ENCODE results near the gene RUNX1.

The RUNX1 gene

GRCh38 chr21:34836933-34837505, 212.1 kb downstream of the RUNX1 start:
- in situ Hi-C loops (cut with HindIII; ENCODE audit: low pct_ligation_motif_present, low pct_unique_long_range_greater_than_20kb, low sequenced_read_pairs): no loop called here
- DNase-seq: no peak

- in situ Hi-C loops (cut with HindIII; ENCODE audit: low pct_ligation_motif_present, low pct_unique_long_range_greater_than_20kb, low sequenced_read_pairs): no loop called here
Measured at GRCh38 chr21:34836103-34836932, 212.8 kb downstream of the RUNX1 start.

GRCh38 chr21:34835526-34835925, 213.6 kb downstream of the RUNX1 start:
- no peak for DNase-seq
- in situ Hi-C loops (cut with HindIII; ENCODE audit: low pct_ligation_motif_present, low pct_unique_long_range_greater_than_20kb, low sequenced_read_pairs): no loop called here

More at GRCh38 chr21:34836103-34836932, 212.8 kb downstream of the RUNX1 start:
- peak; percentile 84 for DNase-seq

DNA sequence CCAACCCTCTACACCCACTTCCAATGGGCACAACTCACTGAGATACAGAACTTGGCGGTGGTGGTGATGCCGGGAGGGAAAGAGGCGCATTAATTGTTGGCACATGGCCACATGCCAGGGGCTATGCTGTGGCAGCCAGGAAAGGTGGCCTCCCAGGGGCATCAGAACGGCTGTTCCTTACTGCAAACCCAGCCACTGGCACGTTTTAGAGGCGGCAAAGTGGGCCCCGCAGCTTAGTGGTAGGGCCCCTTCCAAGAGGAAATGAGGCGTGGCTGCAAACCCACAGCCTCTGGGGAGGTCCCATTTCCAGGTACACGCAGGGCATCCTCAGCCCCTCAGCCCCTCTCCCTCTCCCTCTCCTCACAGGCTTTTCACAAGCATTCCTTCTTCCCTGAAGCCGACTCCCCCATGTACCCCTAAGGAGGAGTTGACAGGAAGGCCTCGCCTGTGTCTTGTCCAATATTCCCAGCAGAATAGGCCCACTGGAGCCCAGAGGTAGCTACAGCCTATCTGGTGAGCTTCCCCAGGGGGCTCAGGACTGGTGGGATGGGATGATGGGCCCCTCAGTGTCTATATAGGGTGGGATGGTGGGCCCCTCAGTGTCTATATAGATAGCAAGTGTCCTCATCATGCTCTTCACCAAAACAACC, 214.1 kb downstream of the RUNX1 start:
- in situ Hi-C loops (cut with HindIII; ENCODE audit: low pct_ligation_motif_present, low pct_unique_long_range_greater_than_20kb, low sequenced_read_pairs): no loop called here
- DNase-seq: no peak

- in situ Hi-C loops (cut with HindIII; ENCODE audit: low pct_ligation_motif_present, low pct_unique_long_range_greater_than_20kb, low sequenced_read_pairs): no loop called here
- DNase-seq: no peak
Measured at GRCh38 chr21:34834290-34834689, 214.8 kb downstream of the RUNX1 start.

- in situ Hi-C loops (cut with HindIII; ENCODE audit: low pct_ligation_motif_present, low pct_unique_long_range_greater_than_20kb, low sequenced_read_pairs): no loop called here
Measured at GRCh38 chr21:34833465-34833864, 215.6 kb downstream of the RUNX1 start.

DNA sequence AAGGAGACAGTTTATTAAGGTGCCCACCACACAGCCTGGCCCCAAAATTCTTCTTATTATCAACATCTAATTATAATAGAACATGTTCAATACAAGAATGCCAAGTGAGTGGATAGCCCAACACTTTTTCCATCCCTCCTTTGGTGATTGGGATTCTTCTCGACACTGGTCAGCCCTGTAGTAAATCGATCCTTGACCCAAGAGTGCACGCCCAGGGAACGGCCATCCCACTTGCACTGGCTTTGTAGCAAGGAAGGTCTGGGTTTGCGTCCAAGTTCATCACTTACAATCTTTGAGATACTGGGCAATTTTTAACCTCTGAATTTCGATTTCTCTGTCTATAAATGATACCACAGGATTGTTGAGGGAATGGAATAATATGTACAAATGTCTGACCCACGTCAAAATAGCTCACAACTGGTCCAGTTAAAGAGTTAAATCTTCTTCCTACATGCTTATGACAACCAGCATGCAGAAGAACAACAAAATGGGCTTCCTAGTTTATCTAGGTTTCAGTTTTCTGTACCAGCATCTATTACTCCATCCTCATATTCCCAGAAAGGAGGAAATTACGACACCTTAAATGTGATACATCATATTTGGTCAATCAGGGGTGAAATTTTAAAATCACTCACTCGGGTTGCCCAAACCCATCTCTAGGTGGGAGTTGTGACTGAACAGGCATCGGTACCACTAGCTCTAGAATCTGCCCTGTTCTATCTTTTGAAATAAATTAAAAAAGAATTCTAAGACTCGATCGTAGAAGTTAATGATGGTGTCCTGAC, 218.5 kb downstream of the RUNX1 start:
- in situ Hi-C loops (cut with HindIII; ENCODE audit: low pct_ligation_motif_present, low pct_unique_long_range_greater_than_20kb, low sequenced_read_pairs): no loop called here
- DNase-seq: no peak

More at GRCh38 chr21:34833465-34833864, 215.6 kb downstream of the RUNX1 start:
- DNase-seq: no peak

DNA sequence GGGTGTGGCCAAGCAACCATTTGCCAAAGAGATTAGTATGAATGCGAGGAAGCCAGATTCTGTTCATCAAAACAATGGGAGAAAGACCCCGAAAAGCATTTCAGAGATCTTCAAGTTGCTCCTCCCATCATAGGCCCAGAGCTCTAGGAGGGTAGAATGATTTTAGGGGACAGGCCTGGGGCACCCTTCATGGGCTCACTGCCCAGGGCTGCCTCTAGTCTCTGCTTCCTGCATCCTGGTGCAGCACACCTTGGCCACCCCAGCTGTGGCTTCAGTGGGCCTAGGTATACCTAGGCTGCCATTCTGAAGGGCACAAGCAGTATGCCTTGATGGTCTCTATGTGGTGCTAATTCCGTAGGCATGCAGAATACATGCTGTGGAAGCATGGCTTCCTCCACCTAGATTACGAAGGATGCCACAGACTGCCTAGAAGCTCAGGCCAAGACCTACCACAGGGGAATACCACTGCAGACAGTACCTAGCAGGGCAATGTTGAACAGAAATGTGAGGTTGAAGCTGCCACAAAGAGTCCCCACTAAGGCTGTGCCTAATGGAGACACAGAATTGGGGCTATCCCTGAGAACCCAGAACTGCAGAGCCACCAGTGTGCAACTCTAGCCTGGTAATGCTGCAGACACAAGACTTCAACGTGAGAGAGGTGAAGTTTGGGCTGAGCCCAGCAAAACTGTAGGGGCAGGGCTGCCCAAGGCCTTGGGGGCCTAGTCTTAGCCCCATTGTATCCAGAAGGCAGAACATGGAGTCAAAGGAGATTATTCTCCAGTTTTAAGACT, 221.5 kb downstream of the RUNX1 start:
- in situ Hi-C loops (cut with HindIII; ENCODE audit: low pct_ligation_motif_present, low pct_unique_long_range_greater_than_20kb, low sequenced_read_pairs): no loop called here
- no peak for DNase-seq

DNA sequence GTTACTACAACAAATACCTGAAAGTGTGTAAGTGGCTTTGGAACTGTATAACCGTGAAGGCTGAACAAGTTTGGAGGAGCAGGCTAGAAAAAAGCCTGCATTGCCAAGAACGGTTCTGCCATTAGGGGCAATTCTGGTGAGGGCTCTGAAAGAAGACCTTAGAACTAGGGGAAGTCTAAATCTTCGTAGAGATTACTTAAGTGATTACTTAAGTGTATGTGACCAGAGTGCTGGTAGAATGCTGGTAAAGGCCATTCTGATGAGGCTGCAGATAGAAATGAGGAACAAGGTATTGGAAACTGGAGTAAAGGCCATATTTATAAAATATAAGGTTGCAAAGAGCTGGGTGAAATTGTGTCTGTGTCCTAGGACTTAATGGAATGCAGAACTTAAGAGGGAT, 222.3 kb downstream of the RUNX1 start:
- in situ Hi-C loops (cut with HindIII; ENCODE audit: low pct_ligation_motif_present, low pct_unique_long_range_greater_than_20kb, low sequenced_read_pairs): no loop called here
- DNase-seq: no peak

DNA sequence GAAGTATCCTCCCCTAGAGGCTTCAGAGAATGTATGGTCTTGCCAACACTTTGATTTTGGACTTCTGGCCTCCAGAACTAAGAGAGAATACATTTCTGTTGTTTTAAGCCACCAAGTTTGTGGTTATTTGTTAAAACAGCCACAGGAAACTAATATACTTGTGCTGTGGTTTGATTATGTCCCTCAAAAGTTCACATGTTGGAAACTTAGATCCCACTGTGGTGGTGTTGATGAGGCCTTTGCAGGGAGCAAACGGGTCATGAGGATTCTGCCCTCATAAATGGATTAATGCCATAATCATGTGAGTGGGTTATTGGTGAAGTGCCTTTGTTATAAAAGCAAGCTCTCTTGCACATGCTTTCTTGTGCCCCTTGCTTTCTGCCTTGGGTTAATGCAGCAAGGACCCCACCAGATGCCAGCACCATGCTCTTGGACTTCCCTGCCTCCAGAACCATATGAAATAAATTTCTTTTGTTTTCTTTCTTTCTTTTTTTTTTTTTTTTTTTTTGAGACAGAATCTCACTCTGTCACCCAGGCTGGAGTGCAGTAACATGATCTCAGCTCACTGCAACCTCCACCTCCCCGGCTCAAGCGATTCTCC, 223.1 kb downstream of the RUNX1 start:
- DNase-seq: no peak
- in situ Hi-C loops (cut with HindIII; ENCODE audit: low pct_ligation_motif_present, low pct_unique_long_range_greater_than_20kb, low sequenced_read_pairs): no loop called here

- in situ Hi-C loops (cut with HindIII; ENCODE audit: low pct_ligation_motif_present, low pct_unique_long_range_greater_than_20kb, low sequenced_read_pairs): no loop called here
- no peak for DNase-seq
Measured at GRCh38 chr21:34825101-34825500, 224.0 kb downstream of the RUNX1 start.

- in situ Hi-C loops (cut with HindIII; ENCODE audit: low pct_ligation_motif_present, low pct_unique_long_range_greater_than_20kb, low sequenced_read_pairs): no loop called here
- DNase-seq: no peak
Measured at GRCh38 chr21:34824314-34824713, 224.8 kb downstream of the RUNX1 start.

DNA sequence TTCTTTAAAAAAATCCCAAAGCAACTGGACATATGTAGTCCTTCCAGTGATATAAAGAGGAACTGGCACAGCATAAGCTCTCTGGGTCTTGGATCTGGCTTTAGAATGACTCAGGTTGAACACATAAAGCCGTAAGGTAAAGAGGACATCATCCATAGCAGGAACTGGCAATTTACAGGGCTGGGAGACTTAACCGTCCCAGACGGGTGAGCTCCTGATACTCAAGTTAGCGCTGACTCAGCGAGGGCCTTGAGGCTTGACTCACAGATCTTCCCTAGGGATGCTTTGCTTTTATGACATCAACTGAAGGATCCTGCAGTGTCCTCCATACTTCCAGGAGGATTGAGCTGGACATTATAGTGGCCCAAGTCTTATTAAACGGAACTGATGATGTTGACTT, 226.2 kb downstream of the RUNX1 start:
- peak; percentile 28 for DNase-seq
- in situ Hi-C loops (cut with HindIII; ENCODE audit: low pct_ligation_motif_present, low pct_unique_long_range_greater_than_20kb, low sequenced_read_pairs): no loop called here

DNA sequence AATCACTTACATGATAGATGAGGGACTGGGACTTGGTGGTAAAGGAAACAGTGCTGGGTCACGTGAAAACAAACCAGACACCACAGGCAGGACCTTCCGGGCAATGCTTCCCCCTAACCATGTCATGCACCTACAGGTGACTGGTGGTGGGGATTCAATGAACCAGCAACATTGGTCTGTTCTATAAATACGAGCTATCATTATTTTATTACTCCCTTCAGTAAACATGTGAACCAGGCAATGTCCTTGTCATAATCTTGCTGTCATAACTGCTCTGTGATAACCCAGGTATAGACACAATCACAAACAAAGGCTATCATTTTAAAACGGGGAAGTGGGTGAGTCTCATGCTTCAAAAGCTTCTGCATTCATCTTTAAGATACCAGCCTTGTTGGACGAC, 226.9 kb downstream of the RUNX1 start:
- no peak for DNase-seq
- in situ Hi-C loops (cut with HindIII; ENCODE audit: low pct_ligation_motif_present, low pct_unique_long_range_greater_than_20kb, low sequenced_read_pairs): no loop called here

DNA sequence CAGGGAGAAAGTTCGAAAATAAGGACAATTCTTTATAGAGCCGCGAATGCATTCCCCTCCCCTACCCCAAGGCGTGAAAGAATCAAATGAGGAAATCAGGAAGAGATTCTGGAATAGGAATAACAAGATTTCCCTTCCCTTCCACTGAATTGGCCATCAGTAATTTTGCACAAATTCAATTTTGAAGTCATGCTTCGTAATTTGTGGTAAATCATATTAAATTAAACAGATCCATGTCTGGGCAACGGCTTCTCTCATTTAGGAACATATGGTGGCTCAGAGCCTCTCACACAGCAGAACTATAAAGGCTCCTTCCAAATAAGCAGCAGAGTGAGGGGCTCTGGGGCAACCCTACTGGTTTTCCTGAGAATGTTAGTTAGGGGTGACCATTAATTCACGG, 227.4 kb downstream of the RUNX1 start:
- in situ Hi-C loops (cut with HindIII; ENCODE audit: low pct_ligation_motif_present, low pct_unique_long_range_greater_than_20kb, low sequenced_read_pairs): no loop called here
- DNase-seq: no peak

GRCh38 chr21:34820051-34820450, 229.1 kb downstream of the RUNX1 start:
- in situ Hi-C loops (cut with HindIII; ENCODE audit: low pct_ligation_motif_present, low pct_unique_long_range_greater_than_20kb, low sequenced_read_pairs): no loop called here
- no peak for DNase-seq

- no peak for DNase-seq
- in situ Hi-C loops (cut with HindIII; ENCODE audit: low pct_ligation_motif_present, low pct_unique_long_range_greater_than_20kb, low sequenced_read_pairs): no loop called here
Measured at GRCh38 chr21:34819357-34819999, 229.6 kb downstream of the RUNX1 start.
